Neural progenitor cell (in vitro differentiated cells): ENCODE data around the gene ZNF37A.

Experiments
- CTCF ChIP-seq: fragments of 200-600 bp; sonication (generic); IDR thresholded peaks from 2 replicates; pipeline ENCODE4 v1.5.1; 2017; ENCODE audit warnings: antibody characterized with exemption, mild to moderate bottlenecking
- EZH2 ChIP-seq: fragments of 200-600 bp; sonication (generic); IDR thresholded peaks from 2 replicates; pipeline ENCODE4 v1.6.1; 2017; ENCODE audit warnings: antibody characterized with exemption, mild to moderate bottlenecking, moderate library complexity

DNA sequence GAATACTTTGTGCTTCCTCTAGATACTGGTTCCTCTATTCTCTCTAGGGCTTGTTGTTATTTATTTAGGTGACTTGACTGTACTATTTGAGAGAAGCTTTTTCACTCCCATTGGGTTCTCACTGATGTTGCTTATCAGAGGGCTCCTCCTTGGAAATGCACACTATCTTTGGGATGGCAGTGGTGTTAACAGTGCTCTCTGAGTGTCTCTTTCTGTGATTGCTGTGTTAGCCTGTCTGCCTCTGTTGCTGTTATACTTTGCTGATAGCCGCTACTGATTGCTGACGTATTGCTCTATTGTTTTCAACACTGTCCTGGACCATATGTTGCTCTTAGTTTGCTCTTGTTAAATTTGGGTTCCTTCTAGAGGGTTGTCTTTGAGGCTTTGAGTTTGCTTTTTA lies 49.0 kb upstream of the ZNF37A start:
- TF ChIP-seq EZH2 (no peak), CTCF (no peak)
